ENCODE data around the gene CCL5. TPM values are rescaled to one million over a fixed set of nuclear protein-coding genes. Genes with fewer than 3 reads are reported as not detected.

Gene CCL5
- total and polyA plus RNA-seq, 2 donors (not counting 1 experiment from before 2014, with no cell fraction given) = 2.9 to 5.3 TPM

GRCh38 chr17:35901631-35902175, 21.5 kb upstream of the CCL5 start:
- no peaks in the 10 kb centered on the region for H3K79me2 ChIP-seq (ENCODE audit: control insufficient read depth, insufficient read depth, low read length)
- no peak overlapping the region for H2AFZ ChIP-seq (ENCODE audit: insufficient read depth, low read depth, low read length, poor library complexity, severe bottlenecking)
- no peak overlapping the region for H3K27ac ChIP-seq (ENCODE audit: low read length in 2 of 2)
- ChIA-PET CTCF (no interaction called here), POLR2A (no interaction called here)
- DNase-seq (no peak), ATAC-seq (ENCODE audit: low read depth) (no peak)
- H3K27me3 ChIP-seq (replicated peaks in 1 of 4; ENCODE audit: control extremely low read depth in 1 of 4, control insufficient read depth in 3 of 4, insufficient read depth in 4 of 4, low read length in 3 of 4) = peaks cover 0 to 3% (median 0%) of the 10 kb centered on the region in 4 experiments
- H4K20me1 ChIP-seq (ENCODE audit: control insufficient read depth, insufficient read depth, low read length, poor library complexity, severe bottlenecking) = no peaks in the 10 kb centered on the region
- no CpG with 5 or more reads among the region's 9 CpGs for WGBS (ENCODE audit: insufficient coverage)
- H3K9me3 ChIP-seq (ENCODE audit: control extremely low read depth in 1 of 3, control insufficient read depth in 2 of 3, insufficient read depth in 1 of 3, low read length in 2 of 3) = no peaks in the 10 kb centered on the region
- H3K36me3 ChIP-seq (replicated peaks in 1 of 2; ENCODE audit: control extremely low read depth in 1 of 2, control insufficient read depth in 1 of 2, extremely low read depth in 1 of 2, insufficient read depth in 2 of 2, low read length in 1 of 2) = no peaks in the 10 kb centered on the region
- H3K4me3 ChIP-seq (ENCODE audit: control extremely low read depth in 1 of 5, extremely low read depth in 1 of 5, insufficient read depth in 1 of 5, low read depth in 2 of 5, low read length in 4 of 5) = no peak overlapping the region
- no peak overlapping the region for H3K9ac ChIP-seq (ENCODE audit: low read length)
- Mint-ChIP-seq H3K4me3 (no peak overlapping the region), H3K4me1 (no peaks in the 10 kb centered on the region), H3K27me3 (peaks cover 7% of the 10 kb centered on the region), H3K9me3 (ENCODE audit: insufficient read depth) (no peaks in the 10 kb centered on the region), H3K27ac (no peak overlapping the region)
- TF ChIP-seq EZH2 (IDR thresholded peaks at IDR 0.05; ENCODE audit: borderline replicate concordance, insufficient read depth, low read depth, low read length, poor library complexity, severe bottlenecking) = no peak
- TF ChIP-seq, protein P1, sequence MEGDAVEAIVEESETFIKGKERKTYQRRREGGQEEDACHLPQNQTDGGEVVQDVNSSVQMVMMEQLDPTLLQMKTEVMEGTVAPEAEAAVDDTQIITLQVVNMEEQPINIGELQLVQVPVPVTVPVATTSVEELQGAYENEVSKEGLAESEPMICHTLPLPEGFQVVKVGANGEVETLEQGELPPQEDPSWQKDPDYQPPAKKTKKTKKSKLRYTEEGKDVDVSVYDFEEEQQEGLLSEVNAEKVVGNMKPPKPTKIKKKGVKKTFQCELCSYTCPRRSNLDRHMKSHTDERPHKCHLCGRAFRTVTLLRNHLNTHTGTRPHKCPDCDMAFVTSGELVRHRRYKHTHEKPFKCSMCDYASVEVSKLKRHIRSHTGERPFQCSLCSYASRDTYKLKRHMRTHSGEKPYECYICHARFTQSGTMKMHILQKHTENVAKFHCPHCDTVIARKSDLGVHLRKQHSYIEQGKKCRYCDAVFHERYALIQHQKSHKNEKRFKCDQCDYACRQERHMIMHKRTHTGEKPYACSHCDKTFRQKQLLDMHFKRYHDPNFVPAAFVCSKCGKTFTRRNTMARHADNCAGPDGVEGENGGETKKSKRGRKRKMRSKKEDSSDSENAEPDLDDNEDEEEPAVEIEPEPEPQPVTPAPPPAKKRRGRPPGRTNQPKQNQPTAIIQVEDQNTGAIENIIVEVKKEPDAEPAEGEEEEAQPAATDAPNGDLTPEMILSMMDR (IDR thresholded peaks at IDR 0.05) = no peak
- H3K4me2 ChIP-seq (replicated peaks; ENCODE audit: low read depth, low read length, poor library complexity, severe bottlenecking) = no peak overlapping the region
- no peaks in the 10 kb centered on the region for H3K4me1 ChIP-seq (ENCODE audit: control insufficient read depth in 2 of 2, insufficient read depth in 2 of 2, low read length in 2 of 2)
- intact Hi-C loops (cut with micrococcal nuclease) = no loop called here

- no peak overlapping the region for H3K4me2 ChIP-seq (replicated peaks; ENCODE audit: low read depth, low read length, poor library complexity, severe bottlenecking)
- H3K4me3 Mint-ChIP-seq = no peak overlapping the region
- peaks cover 0 to 6% (median 2%) of the 10 kb centered on the region in 4 experiments for H3K27me3 ChIP-seq (replicated peaks in 1 of 4; ENCODE audit: control extremely low read depth in 1 of 4, control insufficient read depth in 3 of 4, insufficient read depth in 4 of 4, low read length in 3 of 4)
- H3K4me1 ChIP-seq (ENCODE audit: control insufficient read depth in 2 of 2, insufficient read depth in 2 of 2, low read length in 2 of 2) = no peaks in the 10 kb centered on the region
- WGBS (ENCODE audit: insufficient coverage) = 86% methylated on average over 4 of the region's 11 CpGs
- no peak overlapping the region for H3K9ac ChIP-seq (ENCODE audit: low read length)
- no peak overlapping the region for H3K27ac Mint-ChIP-seq
- intact Hi-C loops (cut with micrococcal nuclease) = no loop called here
- no peak overlapping the region for H3K27ac ChIP-seq (ENCODE audit: low read length in 2 of 2)
- POLR2A ChIA-PET = no interaction called here
- no peak overlapping the region for H2AFZ ChIP-seq (ENCODE audit: insufficient read depth, low read depth, low read length, poor library complexity, severe bottlenecking)
- H4K20me1 ChIP-seq (ENCODE audit: control insufficient read depth, insufficient read depth, low read length, poor library complexity, severe bottlenecking) = no peaks in the 10 kb centered on the region
- no peak overlapping the region for H3K4me3 ChIP-seq (ENCODE audit: control extremely low read depth in 1 of 5, extremely low read depth in 1 of 5, insufficient read depth in 1 of 5, low read depth in 2 of 5, low read length in 4 of 5)
- TF ChIP-seq EZH2 (IDR thresholded peaks at IDR 0.05; ENCODE audit: borderline replicate concordance, insufficient read depth, low read depth, low read length, poor library complexity, severe bottlenecking) = no peak
- CTCF ChIA-PET = interaction anchor here (0.5 kb wide), 1 partner anchor 24 kb away, joined by 3 read pairs; no protein-coding TSS in a partner anchor
- no peaks in the 10 kb centered on the region for H3K36me3 ChIP-seq (replicated peaks in 1 of 2; ENCODE audit: control extremely low read depth in 1 of 2, control insufficient read depth in 1 of 2, extremely low read depth in 1 of 2, insufficient read depth in 2 of 2, low read length in 1 of 2)
- peaks cover 0 to 2% (median 0%) of the 10 kb centered on the region in 3 donors for H3K9me3 ChIP-seq (ENCODE audit: control extremely low read depth in 1 of 3, control insufficient read depth in 2 of 3, insufficient read depth in 1 of 3, low read length in 2 of 3)
- ATAC-seq (ENCODE audit: low read depth) = no peak
- H3K4me1 Mint-ChIP-seq = no peaks in the 10 kb centered on the region
- H3K27me3 Mint-ChIP-seq = peaks cover 7% of the 10 kb centered on the region
- no peak for DNase-seq
- H3K79me2 ChIP-seq (ENCODE audit: control insufficient read depth, insufficient read depth, low read length) = no peaks in the 10 kb centered on the region
- no peaks in the 10 kb centered on the region for H3K9me3 Mint-ChIP-seq (ENCODE audit: insufficient read depth)
These were observed 20.7 kb upstream of the CCL5 start for GRCh38 chr17:35900708-35901480.

Measured in B cell (primary cell).